GF-D8 (cell line): ENCODE results near the gene CNTLN.
"Not testable (repeated sequence)": the region's sequence is repeated elsewhere in the genome, so short reads cannot be mapped to it uniquely, and the experiment has no call there.

Source experiments
- DNase-seq: peaks from one replicate; lab custom pipeline; 2025; lab: John Stamatoyannopoulos, UW

Gene CNTLN

GRCh38 chr9:17134396-17135294 lies at the start of gene CNTLN:
Gene CNTLN (plus strand): TSS chr9:17135040. CDS start chr9:17135066, 26 bp downstream.
- peak; percentile 50 for DNase-seq

- no peak for DNase-seq
These were observed 46.3 kb upstream of the CNTLN start for GRCh38 chr9:17088566-17088965.

- no peak for DNase-seq
These were observed 44.8 kb upstream of the CNTLN start for GRCh38 chr9:17090041-17090440.

- no peak for DNase-seq
These were observed 18.4 kb upstream of the CNTLN start for GRCh38 chr9:17116400-17116837.

GRCh38 chr9:17117372-17117771 lies 17.5 kb upstream of the CNTLN start:
- DNase-seq = no peak

- no peak for DNase-seq
These were observed 14.6 kb upstream of the CNTLN start for GRCh38 chr9:17120203-17120602.

GRCh38 chr9:17121264-17121663 lies 13.6 kb upstream of the CNTLN start:
- DNase-seq = no peak

GRCh38 chr9:17130291-17130690 lies 4.5 kb upstream of the CNTLN start:
- peak; percentile 24 for DNase-seq

- DNase-seq = no peak
These were observed 4.1 kb upstream of the CNTLN start for GRCh38 chr9:17130725-17131124.

GRCh38 chr9:17131494-17131893 lies 3.3 kb upstream of the CNTLN start:
- DNase-seq = no peak

- DNase-seq = no peak
These were observed 688 bp downstream of the CNTLN start for GRCh38 chr9:17135295-17136160.

- no peak for DNase-seq
These were observed 2.7 kb downstream of the CNTLN start for GRCh38 chr9:17137566-17137965.

- DNase-seq = no peak
These were observed 3.7 kb downstream of the CNTLN start for GRCh38 chr9:17138503-17138902.

- DNase-seq = no peak
These were observed 5.6 kb downstream of the CNTLN start for GRCh38 chr9:17140418-17140817.

GRCh38 chr9:17148324-17148723 lies 13.5 kb downstream of the CNTLN start:
- no peak for DNase-seq

GRCh38 chr9:17159469-17159868 lies 24.6 kb downstream of the CNTLN start:
- DNase-seq = no peak

- no peak for DNase-seq
These were observed 25.5 kb downstream of the CNTLN start for GRCh38 chr9:17160327-17160726.

GRCh38 chr9:17165764-17166163 lies 30.9 kb downstream of the CNTLN start:
- no peak for DNase-seq

GRCh38 chr9:17166346-17166745 lies 31.5 kb downstream of the CNTLN start:
- DNase-seq = no peak

- DNase-seq = no peak
These were observed 36.7 kb downstream of the CNTLN start for GRCh38 chr9:17171309-17172094.

GRCh38 chr9:17177496-17177895 lies 42.7 kb downstream of the CNTLN start:
- not testable (repeated sequence) for DNase-seq

GRCh38 chr9:17185481-17186029 lies 50.7 kb downstream of the CNTLN start:
- no peak for DNase-seq
